Vagina (tissue), 2 donors: ENCODE results near the gene P2RX5. TPM values are rescaled to one million over a fixed set of nuclear protein-coding genes. Genes with fewer than 3 reads are reported as not detected.

Source experiments
- DNase-seq, 2 donors: peaks; one replicate each; pipeline ENCODE4 v3.0.0-alpha.2; 2017; ENCODE audit errors: extremely low spot score in 2 of 2
- H3K27ac ChIP-seq: fragments of 200-600 bp; sonication (generic); one replicate; pipeline ENCODE4 v1.5.1; 2019
- H3K27me3 ChIP-seq: fragments of 200-600 bp; sonication (generic); one replicate; pipeline ENCODE4 v1.5.1; 2019
- H3K36me3 ChIP-seq, 2 donors: fragments of 200-600 bp; sonication (generic); one replicate each; pipeline ENCODE4 v1.5.1; 2017 to 2019
- H3K4me1 ChIP-seq: fragments of 200-600 bp; sonication (generic); one replicate; pipeline ENCODE4 v1.5.1; 2019
- H3K4me3 ChIP-seq, 2 donors: fragments of 200-600 bp; sonication (generic); 1 replicate in 1 of 2; 2 replicates in 1 of 2; pipeline ENCODE4 v1.5.1; 2016 to 2019
- H3K9me3 ChIP-seq: fragments of 200-600 bp; sonication (generic); one replicate; pipeline ENCODE4 v1.5.1; 2019
- POLR2A ChIP-seq, 2 donors: fragments of 450-650 bp; IDR thresholded peaks; one replicate each; pipeline ENCODE4 v1.6.1; 2017; ENCODE audit warnings: antibody characterized with exemption in 2 of 2, mild to moderate bottlenecking in 2 of 2, moderate library complexity in 2 of 2
- POLR2AphosphoS5 ChIP-seq, 2 donors: sonication (generic); formaldehyde crosslinking; IDR thresholded peaks; one replicate each; pipeline ENCODE4 v1.9.0; 2017; ENCODE audit warnings: antibody characterized with exemption in 2 of 2, mild to moderate bottlenecking in 2 of 2, low read depth in 1 of 2; ENCODE audit not compliant: insufficient read depth in 1 of 2
- intact Hi-C: fragments of 100-400 bp; cut with DNase I; formaldehyde crosslinking; loops from one replicate; pipeline ENCODE4 v1.15.1; 2023
- total RNA-seq: library from RNA; depleted of rRNA; stranded (reverse); fragments of >200 nt; gene quantifications from one replicate; pipeline ENCODE4 v1.2.3, GENCODE V29; 2016
- TF ChIP-seq, protein P1 (sequence below), 3 experiments: fragments of 450-650 bp in 2 of 3; fragments of 200-600 bp in 1 of 3; sonication (generic) in 1 of 3; IDR thresholded peaks; one replicate each; pipeline ENCODE4 v1.5.1; 2017 to 2019; ENCODE audit warnings: antibody characterized with exemption in 3 of 3, mild to moderate bottlenecking in 2 of 3, moderate library complexity in 2 of 3

Gene P2RX5
- total RNA-seq, 1 donor from 2014 or later, result 1.7 TPM

- no peaks in the 10 kb centered on the region for H3K36me3 ChIP-seq
- intact Hi-C loops, result no loop called here
- H3K4me1 ChIP-seq, result peaks cover 19% of the 10 kb centered on the region
- H3K27ac ChIP-seq, result no peak overlapping the region
- TF ChIP-seq, protein P1, sequence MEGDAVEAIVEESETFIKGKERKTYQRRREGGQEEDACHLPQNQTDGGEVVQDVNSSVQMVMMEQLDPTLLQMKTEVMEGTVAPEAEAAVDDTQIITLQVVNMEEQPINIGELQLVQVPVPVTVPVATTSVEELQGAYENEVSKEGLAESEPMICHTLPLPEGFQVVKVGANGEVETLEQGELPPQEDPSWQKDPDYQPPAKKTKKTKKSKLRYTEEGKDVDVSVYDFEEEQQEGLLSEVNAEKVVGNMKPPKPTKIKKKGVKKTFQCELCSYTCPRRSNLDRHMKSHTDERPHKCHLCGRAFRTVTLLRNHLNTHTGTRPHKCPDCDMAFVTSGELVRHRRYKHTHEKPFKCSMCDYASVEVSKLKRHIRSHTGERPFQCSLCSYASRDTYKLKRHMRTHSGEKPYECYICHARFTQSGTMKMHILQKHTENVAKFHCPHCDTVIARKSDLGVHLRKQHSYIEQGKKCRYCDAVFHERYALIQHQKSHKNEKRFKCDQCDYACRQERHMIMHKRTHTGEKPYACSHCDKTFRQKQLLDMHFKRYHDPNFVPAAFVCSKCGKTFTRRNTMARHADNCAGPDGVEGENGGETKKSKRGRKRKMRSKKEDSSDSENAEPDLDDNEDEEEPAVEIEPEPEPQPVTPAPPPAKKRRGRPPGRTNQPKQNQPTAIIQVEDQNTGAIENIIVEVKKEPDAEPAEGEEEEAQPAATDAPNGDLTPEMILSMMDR (IDR thresholded peaks at IDR 0.05), result no peak
- TF ChIP-seq POLR2AphosphoS5 (IDR thresholded peaks at IDR 0.05; ENCODE audit: insufficient read depth in 1 of 2, low read depth in 1 of 2) (no peak), POLR2A (IDR thresholded peaks at IDR 0.05) (no peak)
- no peak overlapping the region for H3K4me3 ChIP-seq
- H3K9me3 ChIP-seq, result no peaks in the 10 kb centered on the region
- no peak for DNase-seq
- H3K27me3 ChIP-seq, result no peaks in the 10 kb centered on the region
Observed at GRCh38 chr17:3692346-3692745, 3.6 kb downstream of the P2RX5 start.

- Histone ChIP-seq H3K27me3 (no peaks in the 10 kb centered on the region), H3K9me3 (no peaks in the 10 kb centered on the region), H3K27ac (no peak overlapping the region), H3K4me1 (peaks cover 19% of the 10 kb centered on the region), H3K4me3 (no peak overlapping the region), H3K36me3 (no peaks in the 10 kb centered on the region)
- no peak for DNase-seq
- no peak for TF ChIP-seq POLR2A (IDR thresholded peaks at IDR 0.05)
- TF ChIP-seq POLR2AphosphoS5 (IDR thresholded peaks at IDR 0.05; ENCODE audit: insufficient read depth in 1 of 2, low read depth in 1 of 2), result no peak
- TF ChIP-seq, protein P1 (IDR thresholded peaks at IDR 0.05), result no peak
- intact Hi-C loops, result no loop called here
Observed at GRCh38 chr17:3691617-3692067, 4.3 kb downstream of the P2RX5 start.

DNA sequence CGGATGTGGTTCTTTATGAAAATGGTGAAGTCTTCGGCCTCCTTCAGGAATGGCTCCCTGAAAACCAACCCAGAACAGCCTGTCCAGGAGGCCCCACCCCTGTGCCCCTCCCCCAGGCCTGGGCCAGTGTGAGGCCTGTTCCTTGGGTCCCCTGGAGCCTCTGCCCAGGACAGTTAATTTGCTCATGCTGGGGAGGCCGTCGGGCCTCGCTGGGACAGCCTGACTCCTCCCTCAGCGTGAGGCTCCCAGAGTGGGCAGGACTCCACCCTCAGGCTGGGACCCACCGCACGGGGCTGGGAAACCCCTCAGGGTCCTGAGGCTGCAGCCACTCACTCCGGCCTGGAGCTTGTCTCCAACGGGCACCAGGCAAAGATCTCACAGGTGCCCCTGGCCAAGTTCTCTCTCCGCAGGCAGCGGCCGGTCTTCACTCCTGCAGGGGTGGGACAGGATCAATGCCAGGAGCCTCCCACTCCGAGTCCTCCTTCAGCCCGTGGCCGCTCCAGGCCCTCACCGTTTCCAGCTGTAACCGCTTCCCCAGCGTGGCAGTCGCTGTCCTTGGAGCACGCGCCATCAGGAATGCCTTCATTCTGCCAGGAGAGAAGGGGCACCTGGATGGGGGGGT, 5.8 kb downstream of the P2RX5 start:
- TF ChIP-seq POLR2A (IDR thresholded peaks at IDR 0.05) (no peak), POLR2AphosphoS5 (IDR thresholded peaks at IDR 0.05; ENCODE audit: insufficient read depth in 1 of 2, low read depth in 1 of 2) (no peak)
- TF ChIP-seq, protein P1 (IDR thresholded peaks at IDR 0.05), result no peak
- no peak overlapping the region for H3K4me3 ChIP-seq
- H3K27ac ChIP-seq, result no peak overlapping the region
- H3K36me3 ChIP-seq, result no peaks in the 10 kb centered on the region
- intact Hi-C loops, result no loop called here
- peaks cover 6% of the 10 kb centered on the region for H3K4me1 ChIP-seq
- no peaks in the 10 kb centered on the region for H3K9me3 ChIP-seq
- no peak for DNase-seq
- H3K27me3 ChIP-seq, result no peaks in the 10 kb centered on the region

GRCh38 chr17:3689262-3690093, 6.5 kb downstream of the P2RX5 start:
- no peaks in the 10 kb centered on the region for H3K27me3 ChIP-seq
- no peak overlapping the region for H3K27ac ChIP-seq
- H3K9me3 ChIP-seq, result no peaks in the 10 kb centered on the region
- H3K4me1 ChIP-seq, result no peaks in the 10 kb centered on the region
- DNase-seq, result no peak
- no peak for TF ChIP-seq POLR2A (IDR thresholded peaks at IDR 0.05)
- TF ChIP-seq, protein P1 (IDR thresholded peaks at IDR 0.05), result no peak
- no peak for TF ChIP-seq POLR2AphosphoS5 (IDR thresholded peaks at IDR 0.05; ENCODE audit: insufficient read depth in 1 of 2, low read depth in 1 of 2)
- H3K36me3 ChIP-seq, result no peaks in the 10 kb centered on the region
- H3K4me3 ChIP-seq, result no peak overlapping the region
- intact Hi-C loops, result no loop called here

GRCh38 chr17:3688852-3689261, 7.1 kb downstream of the P2RX5 start:
- no peaks in the 10 kb centered on the region for H3K27me3 ChIP-seq
- TF ChIP-seq POLR2AphosphoS5 (IDR thresholded peaks at IDR 0.05; ENCODE audit: insufficient read depth in 1 of 2, low read depth in 1 of 2), result no peak
- TF ChIP-seq, protein P1 (IDR thresholded peaks at IDR 0.05), result no peak
- TF ChIP-seq POLR2A (IDR thresholded peaks at IDR 0.05), result no peak
- DNase-seq, result no peak
- H3K27ac ChIP-seq, result no peak overlapping the region
- no peak overlapping the region for H3K4me3 ChIP-seq
- intact Hi-C loops, result no loop called here
- no peaks in the 10 kb centered on the region for H3K9me3 ChIP-seq
- H3K36me3 ChIP-seq, result no peaks in the 10 kb centered on the region
- H3K4me1 ChIP-seq, result no peaks in the 10 kb centered on the region
